ENCODE data around the gene MAOB.
"Not testable (repeated sequence)": the region's sequence is repeated elsewhere in the genome, so short reads cannot be mapped to it uniquely, and the experiment has no call there.

The MAOB gene

DNA sequence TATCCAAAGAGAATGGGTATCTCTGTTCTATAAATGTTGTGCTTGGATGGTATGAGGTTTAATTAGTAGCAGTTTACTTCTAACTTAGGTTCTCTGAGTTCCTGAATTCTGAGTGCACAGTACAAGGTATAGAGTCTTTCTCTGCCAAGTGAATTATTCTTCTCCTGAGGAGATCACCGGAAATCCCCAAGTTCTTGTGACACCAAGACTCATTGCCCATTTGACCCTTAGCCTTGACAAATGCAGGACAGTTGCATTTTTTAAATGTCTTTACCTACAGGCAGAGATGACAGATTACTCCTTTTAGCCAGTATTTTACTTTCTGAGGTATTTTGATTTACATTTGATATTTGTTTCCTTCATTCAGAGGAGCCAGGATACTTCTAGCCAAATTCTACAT lies 153.3 kb downstream of the MAOB start:
- no peak overlapping the region for H3K27ac ChIP-seq (replicated peaks)
- DNase-seq (ENCODE audit: low read depth in 1 of 2, low spot score in 1 of 2) = no peak
- no peak overlapping the region for H3K4me3 ChIP-seq (replicated peaks; ENCODE audit: insufficient read depth, low read length)
- H3K27me3 ChIP-seq (ENCODE audit: insufficient read depth, poor library complexity, severe bottlenecking) = no peaks in the 10 kb centered on the region
- TF ChIP-seq, protein P1, sequence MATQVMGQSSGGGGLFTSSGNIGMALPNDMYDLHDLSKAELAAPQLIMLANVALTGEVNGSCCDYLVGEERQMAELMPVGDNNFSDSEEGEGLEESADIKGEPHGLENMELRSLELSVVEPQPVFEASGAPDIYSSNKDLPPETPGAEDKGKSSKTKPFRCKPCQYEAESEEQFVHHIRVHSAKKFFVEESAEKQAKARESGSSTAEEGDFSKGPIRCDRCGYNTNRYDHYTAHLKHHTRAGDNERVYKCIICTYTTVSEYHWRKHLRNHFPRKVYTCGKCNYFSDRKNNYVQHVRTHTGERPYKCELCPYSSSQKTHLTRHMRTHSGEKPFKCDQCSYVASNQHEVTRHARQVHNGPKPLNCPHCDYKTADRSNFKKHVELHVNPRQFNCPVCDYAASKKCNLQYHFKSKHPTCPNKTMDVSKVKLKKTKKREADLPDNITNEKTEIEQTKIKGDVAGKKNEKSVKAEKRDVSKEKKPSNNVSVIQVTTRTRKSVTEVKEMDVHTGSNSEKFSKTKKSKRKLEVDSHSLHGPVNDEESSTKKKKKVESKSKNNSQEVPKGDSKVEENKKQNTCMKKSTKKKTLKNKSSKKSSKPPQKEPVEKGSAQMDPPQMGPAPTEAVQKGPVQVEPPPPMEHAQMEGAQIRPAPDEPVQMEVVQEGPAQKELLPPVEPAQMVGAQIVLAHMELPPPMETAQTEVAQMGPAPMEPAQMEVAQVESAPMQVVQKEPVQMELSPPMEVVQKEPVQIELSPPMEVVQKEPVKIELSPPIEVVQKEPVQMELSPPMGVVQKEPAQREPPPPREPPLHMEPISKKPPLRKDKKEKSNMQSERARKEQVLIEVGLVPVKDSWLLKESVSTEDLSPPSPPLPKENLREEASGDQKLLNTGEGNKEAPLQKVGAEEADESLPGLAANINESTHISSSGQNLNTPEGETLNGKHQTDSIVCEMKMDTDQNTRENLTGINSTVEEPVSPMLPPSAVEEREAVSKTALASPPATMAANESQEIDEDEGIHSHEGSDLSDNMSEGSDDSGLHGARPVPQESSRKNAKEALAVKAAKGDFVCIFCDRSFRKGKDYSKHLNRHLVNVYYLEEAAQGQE (IDR thresholded peaks at IDR 0.05; ENCODE audit: insufficient replicate concordance, low read depth) = no peak
- TF ChIP-seq, protein P2, sequence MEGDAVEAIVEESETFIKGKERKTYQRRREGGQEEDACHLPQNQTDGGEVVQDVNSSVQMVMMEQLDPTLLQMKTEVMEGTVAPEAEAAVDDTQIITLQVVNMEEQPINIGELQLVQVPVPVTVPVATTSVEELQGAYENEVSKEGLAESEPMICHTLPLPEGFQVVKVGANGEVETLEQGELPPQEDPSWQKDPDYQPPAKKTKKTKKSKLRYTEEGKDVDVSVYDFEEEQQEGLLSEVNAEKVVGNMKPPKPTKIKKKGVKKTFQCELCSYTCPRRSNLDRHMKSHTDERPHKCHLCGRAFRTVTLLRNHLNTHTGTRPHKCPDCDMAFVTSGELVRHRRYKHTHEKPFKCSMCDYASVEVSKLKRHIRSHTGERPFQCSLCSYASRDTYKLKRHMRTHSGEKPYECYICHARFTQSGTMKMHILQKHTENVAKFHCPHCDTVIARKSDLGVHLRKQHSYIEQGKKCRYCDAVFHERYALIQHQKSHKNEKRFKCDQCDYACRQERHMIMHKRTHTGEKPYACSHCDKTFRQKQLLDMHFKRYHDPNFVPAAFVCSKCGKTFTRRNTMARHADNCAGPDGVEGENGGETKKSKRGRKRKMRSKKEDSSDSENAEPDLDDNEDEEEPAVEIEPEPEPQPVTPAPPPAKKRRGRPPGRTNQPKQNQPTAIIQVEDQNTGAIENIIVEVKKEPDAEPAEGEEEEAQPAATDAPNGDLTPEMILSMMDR (IDR thresholded peaks at IDR 0.05; ENCODE audit: insufficient read depth, low read length) = no peak
- TF ChIP-seq GABPA (IDR thresholded peaks at IDR 0.05; ENCODE audit: low read depth) = no peak

DNA sequence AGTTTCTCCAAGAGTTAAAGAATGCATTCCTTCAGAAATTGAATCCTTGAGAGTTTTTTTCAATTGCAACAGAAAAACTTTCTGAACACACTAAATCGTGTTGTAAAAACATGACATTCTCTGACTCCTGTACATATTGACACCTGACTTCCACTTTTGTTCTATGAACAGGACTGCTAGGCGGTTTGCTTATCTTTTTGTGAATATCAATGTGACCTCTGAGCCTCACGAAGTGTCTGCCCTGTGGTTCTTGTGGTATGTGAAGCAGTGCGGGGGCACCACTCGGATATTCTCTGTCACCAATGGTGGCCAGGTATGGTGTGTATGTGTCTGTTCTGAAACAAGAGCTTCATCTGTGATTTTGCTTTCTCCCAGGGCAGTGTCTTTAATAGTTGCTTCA lies 154.2 kb downstream of the MAOB start:
- no peak for TF ChIP-seq POLR2AphosphoS5 (IDR thresholded peaks at IDR 0.05; ENCODE audit: low read depth)
- TF ChIP-seq, protein P1 (IDR thresholded peaks at IDR 0.05; ENCODE audit: insufficient replicate concordance, low read depth) = no peak
- TF ChIP-seq, protein P2 (IDR thresholded peaks at IDR 0.05; ENCODE audit: insufficient read depth, low read length) = no peak
- no peak for TF ChIP-seq SPI1 (IDR thresholded peaks at IDR 0.05; ENCODE audit: borderline replicate concordance, low read depth)
- no peak for TF ChIP-seq GABPA (IDR thresholded peaks at IDR 0.05; ENCODE audit: low read depth)
- Histone ChIP-seq H3K27ac (replicated peaks) (no peak overlapping the region), H3K27me3 (ENCODE audit: insufficient read depth, poor library complexity, severe bottlenecking) (no peaks in the 10 kb centered on the region), H3K4me3 (replicated peaks; ENCODE audit: insufficient read depth, low read length) (no peak overlapping the region)
- DNase-seq (ENCODE audit: low read depth in 1 of 2, low spot score in 1 of 2) = no peak

DNA sequence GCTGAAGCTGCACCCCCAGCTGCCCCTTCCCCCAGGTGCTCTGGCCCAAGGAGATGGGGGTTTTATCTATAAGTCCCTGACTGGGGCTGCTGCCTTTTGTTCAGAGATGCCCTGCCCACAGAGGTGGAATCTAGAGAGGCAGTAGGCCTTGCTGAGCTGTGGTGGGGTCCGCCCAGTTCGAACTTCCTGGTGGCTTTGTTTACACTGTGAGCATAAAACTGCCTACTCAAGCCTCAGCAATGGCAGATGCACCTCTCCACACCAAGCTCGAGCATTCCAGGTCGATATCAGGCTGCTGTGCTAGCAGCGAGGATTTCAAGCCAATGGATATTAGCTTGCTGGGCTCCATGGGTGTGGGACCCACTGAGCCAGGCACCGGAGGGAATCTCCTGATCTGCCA lies 155.0 kb downstream of the MAOB start:
- not testable (repeated sequence) for H3K4me3 ChIP-seq (replicated peaks; ENCODE audit: insufficient read depth, low read length); H3K27ac ChIP-seq (replicated peaks); H3K27me3 ChIP-seq (ENCODE audit: insufficient read depth, poor library complexity, severe bottlenecking); DNase-seq (ENCODE audit: low read depth in 1 of 2, low spot score in 1 of 2)

DNA sequence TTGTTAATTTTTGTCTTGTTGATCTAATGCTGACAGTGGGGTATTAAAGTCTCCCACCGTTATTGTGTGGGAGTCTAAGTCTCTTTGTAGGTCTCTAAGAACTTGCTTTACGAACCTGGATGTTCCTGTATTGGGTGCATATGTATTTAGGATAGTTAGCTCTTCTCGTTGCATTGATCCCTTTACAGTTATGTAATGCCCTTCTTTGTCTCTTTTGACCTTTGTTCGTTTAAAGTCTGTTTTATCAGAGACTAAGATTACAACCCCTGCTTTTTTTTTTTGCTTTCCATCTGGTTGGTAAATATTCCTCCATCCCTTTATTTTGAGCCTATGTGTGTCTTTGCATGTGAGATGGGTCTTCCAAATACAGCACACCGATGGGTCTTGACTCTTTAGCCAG lies 157.0 kb downstream of the MAOB start:
- H3K27ac ChIP-seq (replicated peaks); DNase-seq (ENCODE audit: low read depth in 1 of 2, low spot score in 1 of 2); H3K27me3 ChIP-seq (ENCODE audit: insufficient read depth, poor library complexity, severe bottlenecking); H3K4me3 ChIP-seq (replicated peaks; ENCODE audit: insufficient read depth, low read length): not testable (repeated sequence)

DNA sequence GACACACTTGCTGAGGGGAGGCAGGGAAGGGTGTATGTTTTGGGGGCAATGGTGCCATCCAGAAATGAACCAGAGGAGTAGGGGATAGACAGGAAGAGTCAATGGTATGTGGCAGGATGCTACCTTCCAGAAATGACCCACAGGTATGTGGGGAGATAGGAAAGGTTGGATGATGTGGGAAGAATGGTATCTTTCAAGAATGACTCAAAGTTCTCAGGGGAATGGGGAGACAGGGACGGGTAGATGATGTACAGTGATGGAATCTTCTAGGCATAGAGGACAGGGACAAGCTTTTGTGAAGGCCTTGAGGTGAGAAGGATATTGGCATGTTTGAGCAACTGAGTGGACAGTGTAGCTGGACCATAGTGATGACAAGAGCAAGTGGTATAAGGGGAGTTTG lies 161.3 kb downstream of the MAOB start:
- H3K27ac ChIP-seq (replicated peaks) = no peak overlapping the region
- H3K27me3 ChIP-seq (ENCODE audit: insufficient read depth, poor library complexity, severe bottlenecking) = no peaks in the 10 kb centered on the region
- DNase-seq (ENCODE audit: low read depth in 1 of 2, low spot score in 1 of 2) = no peak
- no peak for TF ChIP-seq POLR2AphosphoS5 (IDR thresholded peaks at IDR 0.05; ENCODE audit: low read depth)
- TF ChIP-seq SPI1 (IDR thresholded peaks at IDR 0.05; ENCODE audit: borderline replicate concordance, low read depth) = no peak
- TF ChIP-seq, protein P2 (IDR thresholded peaks at IDR 0.05; ENCODE audit: insufficient read depth, low read length) = no peak
- TF ChIP-seq GABPA (IDR thresholded peaks at IDR 0.05; ENCODE audit: low read depth) = no peak
- TF ChIP-seq, protein P1 (IDR thresholded peaks at IDR 0.05; ENCODE audit: insufficient replicate concordance, low read depth) = no peak
- H3K4me3 ChIP-seq (replicated peaks; ENCODE audit: insufficient read depth, low read length) = no peak overlapping the region
